ENCODE results near the gene FCHSD1. TPM values are rescaled to one million over a fixed set of nuclear protein-coding genes. Genes with fewer than 3 reads are reported as not detected.

The FCHSD1 gene
- 10 to 100 TPM; 35.6 to 56.4 TPM for total RNA-seq

GRCh38 chr5:141650851-141651727 is at the start of gene FCHSD1:
FCHSD1 (minus strand) TSS chr5:141651418; CDS start chr5:141651368, 50 bp downstream.
- H3K9me3 Mint-ChIP-seq, result no peaks in the 10 kb centered on the region
- peaks cover 6% of the 10 kb centered on the region for H3K36me3 Mint-ChIP-seq
- H3K4me1 Mint-ChIP-seq (ENCODE audit: low read depth in 2 of 2), result peaks cover 32 to 36% of the 10 kb centered on the region in 2 donors

GRCh38 chr5:141697586-141697985 is 46.4 kb upstream of the FCHSD1 start:
- Mint-ChIP-seq H3K27ac (peak overlapping the region in 1 of 2 donors; percentile 27), H3K9me3 (no peaks in the 10 kb centered on the region), H3K36me3 (no peaks in the 10 kb centered on the region), H3K4me1 (ENCODE audit: low read depth in 2 of 2) (peaks cover 9 to 14% of the 10 kb centered on the region in 2 donors), H3K27me3 (peaks cover 29 to 35% of the 10 kb centered on the region in 2 donors), H3K4me3 (no peak overlapping the region)
- DNase-seq (ENCODE audit: low spot score) (no peak), ATAC-seq (no peak)

More at GRCh38 chr5:141650851-141651727, at the start of gene FCHSD1:
- peak; percentile 87 for DNase-seq (ENCODE audit: low spot score)
- Mint-ChIP-seq H3K27ac (peak within 1 kb of the TSS; percentile 84 to 95), H3K4me3 (peak within 1 kb of the TSS; percentile 91), H3K27me3 (no peaks in the 10 kb centered on the region)
- peak; percentile 97 to 99 for ATAC-seq

- Mint-ChIP-seq H3K36me3 (no peaks in the 10 kb centered on the region), H3K4me1 (ENCODE audit: low read depth in 2 of 2) (peaks cover 16 to 19% of the 10 kb centered on the region in 2 donors), H3K9me3 (no peaks in the 10 kb centered on the region), H3K4me3 (no peak overlapping the region), H3K27ac (no peak overlapping the region), H3K27me3 (peaks cover 29 to 35% of the 10 kb centered on the region in 2 donors)
- no peak for DNase-seq (ENCODE audit: low spot score)
- ATAC-seq, result no peak
These were observed 45.2 kb upstream of the FCHSD1 start for GRCh38 chr5:141696431-141696830.

GRCh38 chr5:141695627-141696215 is 44.5 kb upstream of the FCHSD1 start:
- Mint-ChIP-seq H3K27ac (no peak overlapping the region), H3K9me3 (no peaks in the 10 kb centered on the region), H3K4me3 (no peak overlapping the region), H3K4me1 (ENCODE audit: low read depth in 2 of 2) (peaks cover 17 to 19% of the 10 kb centered on the region in 2 donors), H3K27me3 (peaks cover 29 to 32% of the 10 kb centered on the region in 2 donors), H3K36me3 (no peaks in the 10 kb centered on the region)
- no peak for ATAC-seq
- no peak for DNase-seq (ENCODE audit: low spot score)

- Mint-ChIP-seq H3K4me3 (no peak overlapping the region), H3K27ac (no peak overlapping the region), H3K36me3 (no peaks in the 10 kb centered on the region), H3K4me1 (ENCODE audit: low read depth in 2 of 2) (peaks cover 19 to 20% of the 10 kb centered on the region in 2 donors), H3K9me3 (no peaks in the 10 kb centered on the region), H3K27me3 (peaks cover 18 to 23% of the 10 kb centered on the region in 2 donors)
- DNase-seq (ENCODE audit: low spot score) (no peak), ATAC-seq (no peak)
These were observed 43.3 kb upstream of the FCHSD1 start for GRCh38 chr5:141694479-141694878.

GRCh38 chr5:141692919-141693725 is 41.9 kb upstream of the FCHSD1 start:
- Mint-ChIP-seq H3K4me1 (ENCODE audit: low read depth in 2 of 2) (peaks cover 19 to 20% of the 10 kb centered on the region in 2 donors), H3K27me3 (peaks cover 12 to 15% of the 10 kb centered on the region in 2 donors), H3K36me3 (no peaks in the 10 kb centered on the region), H3K4me3 (peak overlapping the region; percentile 82), H3K9me3 (no peaks in the 10 kb centered on the region), H3K27ac (peak overlapping the region in 1 of 2 donors; percentile 43)
- ATAC-seq (peak; percentile 12 to 82), DNase-seq (ENCODE audit: low spot score) (no peak)

- H3K9me3 Mint-ChIP-seq, result no peaks in the 10 kb centered on the region
- DNase-seq (ENCODE audit: low spot score) (no peak), ATAC-seq (no peak)
- peaks cover 19 to 20% of the 10 kb centered on the region in 2 donors for H3K4me1 Mint-ChIP-seq (ENCODE audit: low read depth in 2 of 2)
- peak overlapping the region; percentile 82 for H3K4me3 Mint-ChIP-seq
- peaks cover 11% of the 10 kb centered on the region in 2 donors for H3K27me3 Mint-ChIP-seq
- H3K36me3 Mint-ChIP-seq, result no peaks in the 10 kb centered on the region
- H3K27ac Mint-ChIP-seq, result peak overlapping the region in 1 of 2 donors; percentile 43
These were observed 41.3 kb upstream of the FCHSD1 start for GRCh38 chr5:141692533-141692888.

- peaks cover 19 to 20% of the 10 kb centered on the region in 2 donors for H3K4me1 Mint-ChIP-seq (ENCODE audit: low read depth in 2 of 2)
- peak; percentile 90 for DNase-seq (ENCODE audit: low spot score)
- peak overlapping the region; percentile 43 to 60 for H3K27ac Mint-ChIP-seq
- no peaks in the 10 kb centered on the region for H3K36me3 Mint-ChIP-seq
- ATAC-seq, result peak; percentile 89 to 93
- H3K9me3 Mint-ChIP-seq, result no peaks in the 10 kb centered on the region
- H3K4me3 Mint-ChIP-seq, result peak overlapping the region; percentile 82
- peaks cover 6 to 7% of the 10 kb centered on the region in 2 donors for H3K27me3 Mint-ChIP-seq
These were observed 40.8 kb upstream of the FCHSD1 start for GRCh38 chr5:141691867-141692532.

GRCh38 chr5:141691286-141691866 is 40.2 kb upstream of the FCHSD1 start:
- ATAC-seq (no peak), DNase-seq (ENCODE audit: low spot score) (no peak)
- no peak overlapping the region for H3K4me3 Mint-ChIP-seq
- H3K4me1 Mint-ChIP-seq (ENCODE audit: low read depth in 2 of 2), result peaks cover 19 to 23% of the 10 kb centered on the region in 2 donors
- peaks cover 0 to 4% of the 10 kb centered on the region in 2 donors for H3K27me3 Mint-ChIP-seq
- H3K36me3 Mint-ChIP-seq, result no peaks in the 10 kb centered on the region
- no peaks in the 10 kb centered on the region for H3K9me3 Mint-ChIP-seq
- H3K27ac Mint-ChIP-seq, result peak overlapping the region in 1 of 2 donors; percentile 60

- H3K4me1 Mint-ChIP-seq (ENCODE audit: low read depth in 2 of 2), result peaks cover 18 to 27% of the 10 kb centered on the region in 2 donors
- no peaks in the 10 kb centered on the region for H3K36me3 Mint-ChIP-seq
- H3K4me3 Mint-ChIP-seq, result no peak overlapping the region
- no peaks in the 10 kb centered on the region for H3K9me3 Mint-ChIP-seq
- DNase-seq (ENCODE audit: low spot score) (peak; percentile 44), ATAC-seq (no peak)
- H3K27ac Mint-ChIP-seq, result peak overlapping the region in 1 of 2 donors; percentile 6
- H3K27me3 Mint-ChIP-seq, result no peaks in the 10 kb centered on the region
These were observed 35.6 kb upstream of the FCHSD1 start for GRCh38 chr5:141686648-141687416.

- ATAC-seq (no peak), DNase-seq (ENCODE audit: low spot score) (no peak)
- peaks cover 27 to 34% of the 10 kb centered on the region in 2 donors for H3K4me1 Mint-ChIP-seq (ENCODE audit: low read depth in 2 of 2)
- H3K4me3 Mint-ChIP-seq, result no peak overlapping the region
- no peaks in the 10 kb centered on the region for H3K36me3 Mint-ChIP-seq
- no peak overlapping the region for H3K27ac Mint-ChIP-seq
- H3K9me3 Mint-ChIP-seq, result no peaks in the 10 kb centered on the region
- H3K27me3 Mint-ChIP-seq, result no peaks in the 10 kb centered on the region
These were observed 34.4 kb upstream of the FCHSD1 start for GRCh38 chr5:141685591-141685990.

GRCh38 chr5:141683596-141684141 is 32.5 kb upstream of the FCHSD1 start:
- Mint-ChIP-seq H3K27ac (peak overlapping the region; percentile 62 to 95), H3K4me1 (ENCODE audit: low read depth in 2 of 2) (peaks cover 27 to 36% of the 10 kb centered on the region in 2 donors), H3K9me3 (no peaks in the 10 kb centered on the region), H3K4me3 (peak overlapping the region; percentile 91), H3K27me3 (no peaks in the 10 kb centered on the region), H3K36me3 (no peaks in the 10 kb centered on the region)
- DNase-seq (ENCODE audit: low spot score) (peak; percentile 20), ATAC-seq (no peak)

Data from natural killer cell treated with Interleukin-12 subunit alpha and Interleukin-12 subunit beta and Interleukin-15 and Interleukin-18, amount 100 ng/mL, for 72 hours (primary cell).